ENCODE measurements around the gene GNAQ.

GRCh38 chr9:77909306-77909705 lies 122.3 kb downstream of the GNAQ start:
- TF ChIP-seq EZH2 (IDR thresholded peaks at IDR 0.05; ENCODE audit: low read length) = no peak
- TF ChIP-seq, protein P1, sequence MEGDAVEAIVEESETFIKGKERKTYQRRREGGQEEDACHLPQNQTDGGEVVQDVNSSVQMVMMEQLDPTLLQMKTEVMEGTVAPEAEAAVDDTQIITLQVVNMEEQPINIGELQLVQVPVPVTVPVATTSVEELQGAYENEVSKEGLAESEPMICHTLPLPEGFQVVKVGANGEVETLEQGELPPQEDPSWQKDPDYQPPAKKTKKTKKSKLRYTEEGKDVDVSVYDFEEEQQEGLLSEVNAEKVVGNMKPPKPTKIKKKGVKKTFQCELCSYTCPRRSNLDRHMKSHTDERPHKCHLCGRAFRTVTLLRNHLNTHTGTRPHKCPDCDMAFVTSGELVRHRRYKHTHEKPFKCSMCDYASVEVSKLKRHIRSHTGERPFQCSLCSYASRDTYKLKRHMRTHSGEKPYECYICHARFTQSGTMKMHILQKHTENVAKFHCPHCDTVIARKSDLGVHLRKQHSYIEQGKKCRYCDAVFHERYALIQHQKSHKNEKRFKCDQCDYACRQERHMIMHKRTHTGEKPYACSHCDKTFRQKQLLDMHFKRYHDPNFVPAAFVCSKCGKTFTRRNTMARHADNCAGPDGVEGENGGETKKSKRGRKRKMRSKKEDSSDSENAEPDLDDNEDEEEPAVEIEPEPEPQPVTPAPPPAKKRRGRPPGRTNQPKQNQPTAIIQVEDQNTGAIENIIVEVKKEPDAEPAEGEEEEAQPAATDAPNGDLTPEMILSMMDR (optimal IDR thresholded peaks at IDR 0.05 in 1 of 3, IDR thresholded peaks at IDR 0.05 in 1 of 3, conservative IDR thresholded peaks at IDR 0.05 in 1 of 3; ENCODE audit: extremely low read depth in 1 of 3, insufficient read depth in 2 of 3, low read length in 3 of 3) = no peak

Data from keratinocyte (primary cell).